H1 (cell line): ENCODE data around the gene WDR37.

Experiments
- CTCF ChIP-seq, 3 experiments: IDR thresholded peaks; 1 replicate in 2 of 3; 2 replicates in 1 of 3; pipeline versions ENCODE4 v1.5.1 to v1.6.1; 2011; ENCODE audit warnings: low read length in 3 of 3, mild to moderate bottlenecking in 3 of 3, inconsistent platforms in 2 of 3, low read depth in 1 of 3, moderate library complexity in 1 of 3; ENCODE audit not compliant: insufficient read depth in 1 of 3; ENCODE audit errors: control extremely low read depth in 1 of 3
- GABPA ChIP-seq: IDR thresholded peaks from 2 replicates; pipeline ENCODE4 v1.6.1; 2011; ENCODE audit warnings: mild to moderate bottlenecking, low read length, moderate library complexity, borderline replicate concordance; ENCODE audit not compliant: insufficient read depth
- POLR2AphosphoS5 ChIP-seq: IDR thresholded peaks from 2 replicates; pipeline ENCODE4 v1.6.1; 2011; ENCODE audit warnings: low read depth, low read length
- SP1 ChIP-seq: IDR thresholded peaks from 2 replicates; pipeline ENCODE4 v1.6.1; 2011; ENCODE audit warnings: low read depth, low read length

DNA sequence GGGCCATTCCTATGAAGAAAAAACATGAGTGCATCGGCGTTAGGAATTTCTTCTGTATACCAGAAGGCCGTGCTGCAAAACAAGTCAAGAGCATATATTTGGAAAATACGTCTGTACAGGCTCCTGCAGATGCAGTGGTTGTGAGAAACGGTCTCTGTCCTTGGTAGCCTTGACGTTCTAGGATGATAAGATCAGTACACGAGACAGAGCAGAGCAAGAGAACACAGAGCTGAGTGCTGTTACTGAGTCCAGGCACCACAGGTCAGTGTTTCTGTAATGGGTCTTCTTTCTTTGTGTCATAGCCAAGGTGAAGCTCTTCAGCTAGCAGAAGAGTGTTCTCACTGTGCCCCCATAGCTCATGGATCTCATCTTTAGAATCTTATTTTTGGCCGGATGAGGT, 62.8 kb downstream of the WDR37 start:
- TF ChIP-seq POLR2AphosphoS5 (no peak), GABPA (no peak), CTCF (IDR thresholded peaks at IDR 0.05; ENCODE audit: control extremely low read depth in 1 of 3, insufficient read depth in 1 of 3, low read depth in 1 of 3, low read length in 3 of 3) (no peak), SP1 (no peak)
